ENCODE measurements around the gene CABP7.

CABP7 gene

GRCh38 chr22:29691636-29692326, 28.0 kb upstream of the CABP7 start:
- Histone ChIP-seq H3K4me3 (ENCODE audit: low read depth in 1 of 2, low read length in 1 of 2) (no peak overlapping the region), H3K27ac (no peak overlapping the region), H3K36me3 (peaks cover 47% of the 10 kb centered on the region), H3K27me3 (no peaks in the 10 kb centered on the region), H3K9me3 (no peaks in the 10 kb centered on the region), H3K4me1 (ENCODE audit: control insufficient read depth in 1 of 2, insufficient read depth in 1 of 2, low read depth in 1 of 2, low read length in 1 of 2) (no peaks in the 10 kb centered on the region)
- TF ChIP-seq CTCF (IDR thresholded peaks at IDR 0.05), result no peak

GRCh38 chr22:29692327-29692640, 27.5 kb upstream of the CABP7 start:
- no peaks in the 10 kb centered on the region for H3K4me1 ChIP-seq (ENCODE audit: control insufficient read depth in 1 of 2, insufficient read depth in 1 of 2, low read depth in 1 of 2, low read length in 1 of 2)
- no peak for TF ChIP-seq CTCF (IDR thresholded peaks at IDR 0.05)

DNA sequence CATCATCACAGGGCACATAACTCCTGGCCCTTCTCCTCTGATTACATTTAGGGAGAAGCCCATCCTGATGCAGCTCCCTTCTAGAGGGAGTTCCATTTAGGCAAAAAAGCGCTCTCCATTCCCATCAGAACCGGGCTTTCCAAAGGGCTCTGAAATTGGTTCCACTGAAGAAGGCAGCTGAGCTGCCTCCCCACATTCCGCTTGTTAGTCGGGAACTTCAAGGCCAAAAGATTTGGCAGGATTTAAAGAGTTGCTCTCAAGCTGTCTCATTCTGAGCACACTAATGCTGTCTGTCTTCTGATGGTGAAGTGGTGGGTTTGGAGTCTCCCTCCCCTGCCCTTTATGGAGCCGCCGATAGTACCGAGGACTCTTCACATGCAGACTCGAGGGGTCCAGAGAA, 26.6 kb upstream of the CABP7 start:
- no peaks in the 10 kb centered on the region for H3K27me3 ChIP-seq
- no peaks in the 10 kb centered on the region for H3K4me1 ChIP-seq (ENCODE audit: control insufficient read depth in 1 of 2, insufficient read depth in 1 of 2, low read depth in 1 of 2, low read length in 1 of 2)
- TF ChIP-seq CTCF (IDR thresholded peaks at IDR 0.05), result no peak
- H3K36me3 ChIP-seq, result peaks cover 48% of the 10 kb centered on the region
- no peaks in the 10 kb centered on the region for H3K9me3 ChIP-seq
- H3K27ac ChIP-seq, result no peak overlapping the region
- no peak overlapping the region for H3K4me3 ChIP-seq (ENCODE audit: low read depth in 1 of 2, low read length in 1 of 2)

More at GRCh38 chr22:29692327-29692640, 27.5 kb upstream of the CABP7 start:
- no peaks in the 10 kb centered on the region for H3K27me3 ChIP-seq
- peaks cover 48% of the 10 kb centered on the region for H3K36me3 ChIP-seq
- H3K4me3 ChIP-seq (ENCODE audit: low read depth in 1 of 2, low read length in 1 of 2), result no peak overlapping the region
- H3K9me3 ChIP-seq, result no peaks in the 10 kb centered on the region
- H3K27ac ChIP-seq, result no peak overlapping the region

- Histone ChIP-seq H3K36me3 (peaks cover 48% of the 10 kb centered on the region), H3K4me3 (ENCODE audit: low read depth in 1 of 2, low read length in 1 of 2) (no peak overlapping the region), H3K27ac (no peak overlapping the region), H3K4me1 (ENCODE audit: control insufficient read depth in 1 of 2, insufficient read depth in 1 of 2, low read depth in 1 of 2, low read length in 1 of 2) (no peaks in the 10 kb centered on the region), H3K9me3 (no peaks in the 10 kb centered on the region), H3K27me3 (no peaks in the 10 kb centered on the region)
- no peak for TF ChIP-seq CTCF (IDR thresholded peaks at IDR 0.05)
Observed at GRCh38 chr22:29693671-29694070, 26.1 kb upstream of the CABP7 start.

DNA sequence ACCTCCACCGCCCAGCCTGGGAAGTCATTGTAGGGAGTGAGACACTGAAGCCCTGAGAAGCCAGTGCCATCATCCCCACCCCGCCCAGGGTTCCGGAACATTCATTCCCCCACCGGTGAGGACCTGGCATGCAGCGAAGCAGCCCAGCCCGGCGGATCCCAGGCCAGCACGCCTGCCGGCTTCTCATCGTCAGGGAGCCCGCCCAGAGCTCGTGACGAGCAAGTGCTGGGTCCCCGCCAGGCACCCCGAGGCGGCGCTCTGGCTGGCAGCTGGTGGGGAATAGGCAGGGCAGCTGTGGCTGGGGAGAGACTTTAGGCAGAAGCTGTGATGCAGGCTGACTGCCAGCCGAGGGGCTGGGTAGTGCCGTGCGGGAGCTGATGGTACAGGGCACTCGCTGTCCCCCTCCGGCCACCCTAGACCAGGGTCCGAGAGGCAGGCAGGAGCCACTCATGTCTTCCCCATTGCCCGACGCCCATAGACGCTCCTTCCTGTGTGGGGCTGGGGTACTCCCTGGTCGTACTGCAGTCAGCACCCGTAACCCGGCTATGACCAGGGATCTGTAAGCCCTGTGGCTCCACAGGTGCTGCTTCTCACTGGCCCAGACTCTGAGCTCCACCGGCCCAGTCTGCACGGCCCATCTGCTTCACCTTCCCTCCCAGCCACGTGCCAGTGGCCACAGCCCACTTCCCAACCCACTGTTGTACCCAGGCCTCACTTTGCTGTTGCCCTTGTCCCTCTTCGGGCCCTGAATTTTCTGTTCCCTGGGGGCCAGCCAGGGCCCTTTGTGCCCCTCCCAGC, 24.5 kb upstream of the CABP7 start:
- TF ChIP-seq CTCF (IDR thresholded peaks at IDR 0.05), result no peak
- Histone ChIP-seq H3K4me1 (ENCODE audit: control insufficient read depth in 1 of 2, insufficient read depth in 1 of 2, low read depth in 1 of 2, low read length in 1 of 2) (no peaks in the 10 kb centered on the region), H3K27me3 (no peaks in the 10 kb centered on the region), H3K27ac (no peak overlapping the region), H3K36me3 (peaks cover 48% of the 10 kb centered on the region), H3K9me3 (no peaks in the 10 kb centered on the region), H3K4me3 (ENCODE audit: low read depth in 1 of 2, low read length in 1 of 2) (no peak overlapping the region)

Data from neutrophil (primary cell).